HFF-Myc (cell line): ENCODE results near the gene C2orf76.
A peak's percentile ranks its signal among the peaks of the same experiment; 100 is the strongest.

Source experiments
- DNase-seq: peaks from one replicate; pipeline ENCODE4 v3.0.0-alpha.2; 2011; ENCODE audit warnings: low read depth; ENCODE audit errors: extremely low read depth
- H3K4me3 ChIP-seq: replicated peaks from 2 replicates; pipeline ENCODE4 v1.5.1; 2011; ENCODE audit warnings: low read depth, mild to moderate bottlenecking, control low read depth, low read length
- CTCF ChIP-seq: IDR thresholded peaks from 2 replicates; pipeline ENCODE4 v1.5.1; 2012; ENCODE audit warnings: mild to moderate bottlenecking, low read depth, low read length, control low read depth; ENCODE audit errors: missing control alignments

Gene C2orf76

DNA sequence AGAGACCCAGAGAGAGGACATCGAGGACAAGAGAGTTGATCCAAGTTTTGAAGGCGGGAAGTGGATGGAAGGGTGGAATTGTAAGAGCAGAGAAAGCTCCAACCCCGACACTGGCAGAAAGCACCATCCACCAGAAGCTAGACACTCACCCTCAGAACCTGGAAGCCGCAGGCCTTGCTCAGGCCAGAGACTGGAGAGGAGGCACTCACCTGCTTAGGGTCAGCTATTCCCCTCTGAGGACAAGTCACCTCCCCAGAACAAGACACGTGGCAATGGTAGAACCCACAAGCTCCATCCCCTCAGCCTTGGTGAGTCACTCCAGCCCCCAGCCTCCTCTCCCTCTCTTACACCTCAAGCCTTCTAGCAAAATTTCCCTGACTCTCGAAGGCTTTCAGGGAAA is 78.1 kb downstream of the C2orf76 start:
- H3K4me3 ChIP-seq = no peak overlapping the region
- no peak for DNase-seq
- no peak for TF ChIP-seq CTCF

DNA sequence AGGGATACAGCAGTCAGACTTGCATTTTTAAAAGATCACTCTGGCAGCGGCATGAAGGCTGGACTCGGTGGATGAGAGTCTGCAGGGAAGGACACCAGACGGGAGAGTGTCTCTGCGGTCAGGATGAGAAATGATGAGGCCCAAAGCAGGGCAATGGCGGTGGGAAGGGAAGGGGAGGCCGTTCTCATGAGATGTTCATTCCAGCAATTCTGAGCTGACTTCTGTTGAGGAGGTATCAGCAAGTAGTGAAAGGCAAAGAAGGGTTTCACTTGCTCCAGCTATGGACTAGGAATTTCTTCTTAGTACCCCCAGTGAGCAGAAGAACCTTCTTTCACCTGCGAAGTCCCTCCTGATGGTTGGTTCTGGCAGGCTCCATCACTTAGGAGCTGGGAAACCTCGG is 80.0 kb downstream of the C2orf76 start:
- no peak for TF ChIP-seq CTCF
- no peak overlapping the region for H3K4me3 ChIP-seq
- DNase-seq = no peak

- H3K4me3 ChIP-seq = no peak overlapping the region
- DNase-seq = peak; percentile 24
- no peak for TF ChIP-seq CTCF
These were observed 82.7 kb downstream of the C2orf76 start for GRCh38 chr2:119283873-119284331.

- no peak for DNase-seq
- no peak for TF ChIP-seq CTCF
These were observed 83.6 kb downstream of the C2orf76 start for GRCh38 chr2:119282996-119283511.

DNA sequence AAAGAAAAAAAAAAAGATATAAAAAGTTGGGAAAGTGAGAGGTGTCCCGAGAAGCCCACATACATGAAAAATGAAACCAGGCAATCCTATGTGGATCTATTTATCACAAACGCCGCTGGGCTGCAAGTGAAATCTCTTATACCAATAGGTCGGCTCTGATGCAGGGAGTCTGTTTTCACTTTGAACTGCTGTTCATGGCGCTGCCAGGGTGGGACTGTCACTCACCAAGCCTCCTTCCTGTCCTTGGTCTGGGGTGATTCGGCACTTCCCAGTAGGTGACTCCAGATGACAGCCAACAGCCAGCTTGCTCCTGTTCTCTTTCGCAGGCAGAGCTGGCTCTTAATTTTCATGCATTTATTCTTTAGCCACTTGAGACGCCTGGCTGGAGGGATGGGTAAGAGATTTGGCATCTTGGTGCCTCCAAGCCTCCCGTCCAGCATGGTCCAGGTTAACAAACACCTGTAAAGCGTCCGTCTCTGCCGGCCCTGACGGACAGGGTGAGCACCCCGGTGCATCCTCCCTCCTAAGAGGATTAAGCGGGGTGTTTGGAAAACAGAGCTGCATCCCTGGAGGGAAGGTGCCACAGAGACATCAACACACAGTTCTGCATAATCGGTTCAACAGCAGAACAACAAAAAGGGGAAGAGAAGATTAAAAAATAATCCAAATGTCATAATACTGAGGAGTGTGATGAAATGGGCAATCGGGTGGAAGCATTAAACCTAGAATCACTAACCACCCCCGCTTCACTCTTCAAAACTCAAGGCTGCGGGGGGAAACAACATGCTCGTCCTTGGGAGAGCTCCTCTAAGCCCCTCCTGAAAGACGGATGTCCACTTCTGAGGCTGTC is 84.3 kb downstream of the C2orf76 start:
- DNase-seq = no peak
- no peak overlapping the region for H3K4me3 ChIP-seq
- TF ChIP-seq CTCF = no peak

More at GRCh38 chr2:119282996-119283511, 83.6 kb downstream of the C2orf76 start:
- H3K4me3 ChIP-seq = no peak overlapping the region

DNA sequence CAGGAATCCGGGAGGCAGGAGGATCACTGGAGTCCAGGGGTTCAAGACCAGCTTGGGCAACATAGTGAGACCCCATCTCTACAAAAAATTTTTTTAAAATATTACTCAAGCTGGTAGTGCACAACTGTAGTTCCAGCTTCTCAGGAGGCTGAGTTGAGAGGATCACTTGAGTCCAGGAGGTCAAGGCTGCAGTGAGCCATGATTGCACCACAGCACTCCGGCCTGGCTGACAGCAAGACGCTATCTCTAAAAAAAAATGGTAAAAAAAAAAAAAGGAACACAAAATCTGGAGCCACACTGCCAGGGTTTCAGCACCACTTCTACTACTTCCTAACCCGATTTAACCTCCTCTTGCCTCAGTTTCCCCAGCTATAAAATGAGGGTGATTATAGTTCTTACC is 86.0 kb downstream of the C2orf76 start:
- H3K4me3 ChIP-seq = no peak overlapping the region
- no peak for TF ChIP-seq CTCF
- DNase-seq = no peak
